Measurements from ENCODE around the gene PIGS.

The PIGS gene

GRCh38 chr17:28511858-28512461, 59.4 kb downstream of the PIGS start:
- DNase-seq (ENCODE audit: low read depth in 2 of 3, low spot score in 2 of 3), result no peak

- DNase-seq (ENCODE audit: low read depth in 2 of 3, low spot score in 2 of 3), result no peak
Measured at GRCh38 chr17:28509789-28510188, 61.5 kb downstream of the PIGS start.

- DNase-seq (ENCODE audit: low read depth in 2 of 3, low spot score in 2 of 3), result no peak
Measured at GRCh38 chr17:28508211-28508724, 63.1 kb downstream of the PIGS start.

- DNase-seq (ENCODE audit: low read depth in 2 of 3, low spot score in 2 of 3), result no peak
Measured at GRCh38 chr17:28507567-28508203, 63.6 kb downstream of the PIGS start.

GRCh38 chr17:28506763-28507487, 64.4 kb downstream of the PIGS start:
- DNase-seq (ENCODE audit: low read depth in 2 of 3, low spot score in 2 of 3), result no peak

GRCh38 chr17:28505986-28506665, 65.2 kb downstream of the PIGS start, which contains the start of gene FOXN1:
Gene FOXN1, plus strand, starts transcription at chr17:28506348. Its CDS starts 17,622 bp downstream, at chr17:28523970.
- no peak for DNase-seq (ENCODE audit: low read depth in 2 of 3, low spot score in 2 of 3)

- DNase-seq (ENCODE audit: low read depth in 2 of 3, low spot score in 2 of 3), result no peak
Measured at GRCh38 chr17:28503420-28503819, 67.9 kb downstream of the PIGS start.

Measured in activated CD8-positive, alpha-beta memory T cell treated with anti-CD3 and anti-CD28 coated beads for 48 hours (primary cell).